ENCODE results near the gene GABBR2.

Gene GABBR2

DNA sequence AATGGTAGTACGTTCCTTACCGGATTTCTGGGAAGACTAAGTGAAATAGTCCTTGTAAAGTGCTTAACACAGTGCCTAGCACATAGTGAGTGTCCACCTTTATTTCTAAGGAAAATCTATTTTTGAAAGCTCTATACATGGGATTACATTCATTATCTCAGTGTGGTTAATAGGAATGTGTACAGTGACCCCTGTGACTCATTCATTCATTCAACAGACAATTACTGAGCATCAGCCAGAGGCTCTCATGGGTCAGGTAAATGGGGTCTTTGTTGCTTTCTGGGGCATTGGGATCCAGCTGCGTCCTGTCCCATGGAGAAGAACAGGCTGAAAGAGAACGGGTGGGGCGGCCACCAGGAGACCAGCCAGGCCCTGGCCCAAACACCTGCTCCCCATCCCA is 227.1 kb downstream of the GABBR2 start:
- DNase-seq (ENCODE audit: low read depth), result no peak
- in situ Hi-C loops (cut with HindIII; ENCODE audit: low sequenced_read_pairs), result no loop called here
- H3K4me3 ChIP-seq (ENCODE audit: low read depth, low read length), result no peak overlapping the region
- TF ChIP-seq, protein P1, sequence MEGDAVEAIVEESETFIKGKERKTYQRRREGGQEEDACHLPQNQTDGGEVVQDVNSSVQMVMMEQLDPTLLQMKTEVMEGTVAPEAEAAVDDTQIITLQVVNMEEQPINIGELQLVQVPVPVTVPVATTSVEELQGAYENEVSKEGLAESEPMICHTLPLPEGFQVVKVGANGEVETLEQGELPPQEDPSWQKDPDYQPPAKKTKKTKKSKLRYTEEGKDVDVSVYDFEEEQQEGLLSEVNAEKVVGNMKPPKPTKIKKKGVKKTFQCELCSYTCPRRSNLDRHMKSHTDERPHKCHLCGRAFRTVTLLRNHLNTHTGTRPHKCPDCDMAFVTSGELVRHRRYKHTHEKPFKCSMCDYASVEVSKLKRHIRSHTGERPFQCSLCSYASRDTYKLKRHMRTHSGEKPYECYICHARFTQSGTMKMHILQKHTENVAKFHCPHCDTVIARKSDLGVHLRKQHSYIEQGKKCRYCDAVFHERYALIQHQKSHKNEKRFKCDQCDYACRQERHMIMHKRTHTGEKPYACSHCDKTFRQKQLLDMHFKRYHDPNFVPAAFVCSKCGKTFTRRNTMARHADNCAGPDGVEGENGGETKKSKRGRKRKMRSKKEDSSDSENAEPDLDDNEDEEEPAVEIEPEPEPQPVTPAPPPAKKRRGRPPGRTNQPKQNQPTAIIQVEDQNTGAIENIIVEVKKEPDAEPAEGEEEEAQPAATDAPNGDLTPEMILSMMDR (IDR thresholded peaks at IDR 0.05; ENCODE audit: low read depth, low read length, missing control alignments), result no peak

DNA sequence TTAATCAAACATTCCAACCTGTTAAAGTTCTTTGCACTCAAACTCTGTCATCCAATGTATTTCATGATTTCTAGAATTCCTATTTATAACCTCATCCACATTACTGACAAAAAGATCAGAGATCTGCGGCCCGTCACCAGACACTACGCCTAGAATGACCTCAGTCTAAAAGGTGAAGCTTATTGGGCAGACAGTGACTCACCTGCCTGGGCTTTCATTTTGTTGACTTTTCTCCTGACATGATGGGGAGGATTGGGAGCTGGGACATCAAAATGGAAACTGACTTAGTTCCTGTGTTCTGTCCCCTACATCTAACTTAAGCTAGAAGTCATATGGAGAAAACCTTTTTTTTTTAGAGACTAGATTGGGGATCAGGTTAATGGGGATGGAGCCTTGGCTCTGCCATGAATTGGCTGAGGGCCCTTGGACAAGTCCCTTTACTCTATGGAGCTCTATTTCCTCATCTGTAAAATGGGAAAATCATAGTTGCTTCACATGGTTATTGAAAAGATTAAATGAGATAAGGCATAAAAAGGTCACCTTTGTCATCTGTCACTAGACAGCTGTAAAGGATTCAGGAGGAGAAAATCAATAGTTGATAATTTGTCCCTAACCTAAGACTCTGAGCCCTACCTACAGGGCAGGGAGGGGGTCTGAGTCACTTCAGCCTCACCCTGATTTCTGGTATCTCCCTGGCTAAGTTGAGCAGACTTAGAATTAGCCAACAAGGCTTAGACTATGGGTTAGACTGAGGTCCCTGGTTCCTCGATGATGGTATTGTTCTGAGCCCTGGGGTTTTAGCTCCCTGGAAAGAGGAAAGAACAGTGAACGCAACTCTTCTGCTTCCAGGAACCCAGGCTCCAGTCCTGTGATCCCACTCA is 228.5 kb downstream of the GABBR2 start:
- no peak overlapping the region for H3K4me3 ChIP-seq (ENCODE audit: low read depth, low read length)
- TF ChIP-seq, protein P1 (IDR thresholded peaks at IDR 0.05; ENCODE audit: low read depth, low read length, missing control alignments), result no peak
- in situ Hi-C loops (cut with HindIII; ENCODE audit: low sequenced_read_pairs), result no loop called here
- DNase-seq (ENCODE audit: low read depth), result no peak

DNA sequence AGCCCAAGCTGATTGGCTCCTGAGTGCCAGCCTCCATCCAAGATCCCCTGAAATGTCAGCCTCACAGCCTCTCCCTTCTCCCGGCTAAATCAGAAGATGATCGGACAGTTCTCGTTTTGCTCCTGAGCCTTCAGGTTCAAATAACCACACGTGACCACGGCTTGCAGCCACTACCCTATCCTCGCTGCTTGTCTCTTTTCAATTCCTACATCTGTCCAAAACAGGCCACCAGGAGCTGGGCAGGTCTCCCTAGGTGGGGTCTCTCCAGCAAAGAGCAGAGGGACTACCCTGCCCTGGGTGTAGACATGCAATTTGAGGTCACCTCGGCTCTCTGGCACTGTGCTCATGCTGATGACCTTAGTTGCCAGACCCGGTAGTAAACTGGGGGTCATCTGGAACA is 229.3 kb downstream of the GABBR2 start:
- no peak overlapping the region for H3K4me3 ChIP-seq (ENCODE audit: low read depth, low read length)
- in situ Hi-C loops (cut with HindIII; ENCODE audit: low sequenced_read_pairs), result no loop called here
- DNase-seq (ENCODE audit: low read depth), result no peak
- TF ChIP-seq, protein P1 (IDR thresholded peaks at IDR 0.05; ENCODE audit: low read depth, low read length, missing control alignments), result no peak

DNA sequence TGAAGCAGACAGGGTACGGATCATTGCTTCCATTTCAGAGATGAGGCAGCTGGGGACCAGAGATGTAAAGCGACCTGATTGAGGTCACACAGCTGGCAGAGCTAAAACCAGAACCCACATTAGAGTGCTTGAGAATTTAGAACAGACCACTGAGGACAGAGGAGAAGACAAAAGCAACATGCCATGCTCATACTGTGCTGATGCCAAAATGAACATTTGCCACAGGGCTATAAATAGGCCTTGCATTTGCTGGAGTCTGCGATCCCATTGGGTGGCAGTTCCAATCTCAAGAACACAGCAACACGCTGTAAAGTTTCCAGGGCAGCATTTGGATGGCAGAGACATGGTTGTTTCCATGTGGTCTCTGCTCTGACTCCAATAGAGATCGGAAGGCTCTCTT is 230.9 kb downstream of the GABBR2 start:
- no peak for DNase-seq (ENCODE audit: low read depth)
- no peak overlapping the region for H3K4me3 ChIP-seq (ENCODE audit: low read depth, low read length)
- TF ChIP-seq, protein P1 (IDR thresholded peaks at IDR 0.05; ENCODE audit: low read depth, low read length, missing control alignments), result no peak
- in situ Hi-C loops (cut with HindIII; ENCODE audit: low sequenced_read_pairs), result no loop called here

DNA sequence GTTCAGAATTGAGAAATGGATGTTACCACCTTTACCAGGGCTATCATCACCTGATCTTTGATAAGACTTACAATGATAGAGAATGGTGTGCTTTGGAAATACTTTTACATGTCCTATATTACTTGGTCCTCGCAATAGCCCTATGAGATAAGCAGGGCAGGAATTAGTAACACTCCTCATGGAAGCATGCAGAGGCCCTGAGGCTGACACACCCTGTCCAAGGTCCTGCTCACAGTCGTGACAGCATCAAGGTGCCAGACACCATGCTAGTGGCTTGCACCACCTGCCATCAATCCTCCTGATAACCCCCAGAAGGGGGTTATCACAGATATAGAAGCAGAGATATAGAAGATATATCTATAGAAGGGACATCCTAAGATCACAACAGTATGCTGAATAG is 236.5 kb downstream of the GABBR2 start:
- in situ Hi-C loops (cut with HindIII; ENCODE audit: low sequenced_read_pairs), result no loop called here
- H3K4me3 ChIP-seq (ENCODE audit: low read depth, low read length), result no peak overlapping the region
- DNase-seq (ENCODE audit: low read depth), result no peak
- TF ChIP-seq, protein P1 (IDR thresholded peaks at IDR 0.05; ENCODE audit: low read depth, low read length, missing control alignments), result no peak

DNA sequence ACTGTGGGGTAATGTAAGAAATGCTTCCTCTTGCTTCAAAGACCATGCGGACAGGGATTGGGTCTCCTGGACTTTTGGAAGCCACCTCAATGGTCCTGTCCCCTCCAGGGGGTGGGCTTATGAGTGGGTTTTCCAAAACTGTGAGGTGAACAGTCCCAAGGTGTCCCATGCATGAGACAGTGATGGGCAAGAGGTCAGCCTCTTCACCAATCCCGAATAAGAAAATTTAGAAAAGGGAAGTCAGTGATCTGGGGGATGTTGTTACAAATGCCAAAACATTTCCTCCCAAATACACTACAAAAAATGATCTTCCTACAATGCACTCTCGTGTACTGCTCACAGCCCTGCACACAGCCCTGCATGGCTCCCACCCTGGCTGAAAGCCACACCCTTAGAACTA is 237.6 kb downstream of the GABBR2 start:
- no peak for DNase-seq (ENCODE audit: low read depth)
- in situ Hi-C loops (cut with HindIII; ENCODE audit: low sequenced_read_pairs), result no loop called here
- no peak overlapping the region for H3K4me3 ChIP-seq (ENCODE audit: low read depth, low read length)
- TF ChIP-seq, protein P1 (IDR thresholded peaks at IDR 0.05; ENCODE audit: low read depth, low read length, missing control alignments), result no peak
